ENCODE data around the gene TNKS1BP1. TPM values are rescaled to one million over a fixed set of nuclear protein-coding genes. Genes with fewer than 3 reads are reported as not detected.

Gene TNKS1BP1
- total RNA-seq, 1 donor from 2014 or later: 122 TPM

DNA sequence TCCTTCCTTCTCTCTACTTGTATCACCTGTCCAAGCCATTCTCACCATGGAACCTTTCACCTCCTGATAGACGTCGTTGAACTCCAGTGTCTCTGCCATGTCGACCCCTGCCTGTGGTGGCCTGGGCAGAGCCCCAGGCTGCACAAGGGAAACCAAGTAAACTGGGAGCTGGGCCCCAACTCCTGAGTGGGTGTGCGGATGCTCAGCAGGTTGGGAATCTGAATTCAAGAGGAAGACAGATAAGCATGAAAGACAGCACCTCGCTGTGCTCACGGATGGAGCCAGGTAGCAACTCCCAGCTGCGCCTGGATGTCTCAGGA lies 10.2 kb upstream of the TNKS1BP1 start:
- Mint-ChIP-seq H3K9me3 (no peaks in the 10 kb centered on the region), H3K4me3 (peak overlapping the region; percentile 95), H3K4me1 (ENCODE audit: unreplicated experiment) (peaks cover 39% of the 10 kb centered on the region), H3K27ac (peak overlapping the region; percentile 83), H3K36me3 (peaks cover 15% of the 10 kb centered on the region), H3K27me3 (peaks cover 3% of the 10 kb centered on the region)
- no peak for DNase-seq (ENCODE audit: extremely low spot score, unreplicated experiment)
- TF ChIP-seq, protein P1, sequence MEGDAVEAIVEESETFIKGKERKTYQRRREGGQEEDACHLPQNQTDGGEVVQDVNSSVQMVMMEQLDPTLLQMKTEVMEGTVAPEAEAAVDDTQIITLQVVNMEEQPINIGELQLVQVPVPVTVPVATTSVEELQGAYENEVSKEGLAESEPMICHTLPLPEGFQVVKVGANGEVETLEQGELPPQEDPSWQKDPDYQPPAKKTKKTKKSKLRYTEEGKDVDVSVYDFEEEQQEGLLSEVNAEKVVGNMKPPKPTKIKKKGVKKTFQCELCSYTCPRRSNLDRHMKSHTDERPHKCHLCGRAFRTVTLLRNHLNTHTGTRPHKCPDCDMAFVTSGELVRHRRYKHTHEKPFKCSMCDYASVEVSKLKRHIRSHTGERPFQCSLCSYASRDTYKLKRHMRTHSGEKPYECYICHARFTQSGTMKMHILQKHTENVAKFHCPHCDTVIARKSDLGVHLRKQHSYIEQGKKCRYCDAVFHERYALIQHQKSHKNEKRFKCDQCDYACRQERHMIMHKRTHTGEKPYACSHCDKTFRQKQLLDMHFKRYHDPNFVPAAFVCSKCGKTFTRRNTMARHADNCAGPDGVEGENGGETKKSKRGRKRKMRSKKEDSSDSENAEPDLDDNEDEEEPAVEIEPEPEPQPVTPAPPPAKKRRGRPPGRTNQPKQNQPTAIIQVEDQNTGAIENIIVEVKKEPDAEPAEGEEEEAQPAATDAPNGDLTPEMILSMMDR (conservative IDR thresholded peaks at IDR 0.05): no peak

DNA sequence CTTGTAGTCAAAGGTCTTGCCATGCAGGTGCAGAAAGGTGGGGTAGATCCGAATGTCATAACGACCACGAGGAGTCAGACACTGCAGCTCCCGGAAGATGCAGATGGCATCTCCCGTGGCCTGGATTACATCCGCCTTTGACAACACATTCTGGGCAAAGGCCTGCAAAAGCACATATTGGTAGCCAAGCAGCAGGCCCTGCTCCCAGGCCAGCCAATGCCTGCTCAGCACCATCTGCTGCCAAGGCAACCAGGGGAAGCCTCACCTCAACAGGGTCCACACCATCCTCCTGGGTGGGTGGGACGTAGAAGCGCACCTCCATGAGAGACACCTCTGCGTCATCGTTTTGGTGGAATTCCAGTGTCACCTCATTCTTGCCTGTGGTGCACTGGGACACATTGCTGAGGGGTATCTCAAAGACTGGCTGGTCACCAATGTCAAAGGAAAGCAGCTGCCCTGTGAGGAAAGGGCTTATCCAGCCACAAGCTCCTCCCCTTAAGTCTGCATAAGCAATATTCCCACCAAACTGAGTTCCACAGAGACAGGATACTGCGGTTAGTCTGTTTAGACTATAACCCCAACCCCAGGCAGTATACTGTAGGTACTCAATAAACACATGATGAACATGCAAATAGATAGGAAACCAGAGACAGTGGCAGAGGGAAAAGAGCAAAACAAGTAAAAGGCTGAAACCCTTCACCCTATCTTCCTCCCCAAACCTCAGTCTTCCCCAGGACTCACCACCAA lies 8.1 kb upstream of the TNKS1BP1 start:
- Mint-ChIP-seq H3K27ac (no peak overlapping the region), H3K27me3 (no peaks in the 10 kb centered on the region), H3K4me1 (ENCODE audit: unreplicated experiment) (peaks cover 25% of the 10 kb centered on the region), H3K36me3 (peaks cover 22% of the 10 kb centered on the region), H3K9me3 (no peaks in the 10 kb centered on the region), H3K4me3 (no peak overlapping the region)
- no peak for DNase-seq (ENCODE audit: extremely low spot score, unreplicated experiment)
- TF ChIP-seq, protein P1 (conservative IDR thresholded peaks at IDR 0.05): no peak

DNA sequence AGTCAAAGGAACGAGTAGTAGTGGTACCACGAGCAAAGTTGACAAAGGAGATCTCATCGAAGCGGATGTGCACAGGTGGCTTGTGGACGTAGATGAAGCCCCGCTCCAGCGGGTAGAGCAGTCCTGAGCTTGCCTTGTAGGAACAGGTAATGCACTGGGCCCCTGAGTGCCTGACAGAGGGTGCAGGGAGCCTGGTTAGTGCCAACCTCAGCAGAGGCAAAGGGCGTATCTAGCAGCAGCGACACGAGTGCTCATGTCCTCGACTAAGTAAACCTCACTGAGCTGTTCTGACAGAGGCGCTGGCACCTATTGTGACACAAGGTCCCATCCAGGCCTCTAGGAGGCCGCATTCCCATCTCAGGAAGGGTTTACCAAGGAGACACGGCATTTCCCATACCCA lies 7.0 kb upstream of the TNKS1BP1 start:
- no peak overlapping the region for H3K27ac Mint-ChIP-seq
- no peaks in the 10 kb centered on the region for H3K9me3 Mint-ChIP-seq
- H3K27me3 Mint-ChIP-seq: no peaks in the 10 kb centered on the region
- H3K36me3 Mint-ChIP-seq: peaks cover 31% of the 10 kb centered on the region
- H3K4me3 Mint-ChIP-seq: no peak overlapping the region
- TF ChIP-seq, protein P1 (conservative IDR thresholded peaks at IDR 0.05): no peak
- no peak for DNase-seq (ENCODE audit: extremely low spot score, unreplicated experiment)
- peaks cover 25% of the 10 kb centered on the region for H3K4me1 Mint-ChIP-seq (ENCODE audit: unreplicated experiment)

DNA sequence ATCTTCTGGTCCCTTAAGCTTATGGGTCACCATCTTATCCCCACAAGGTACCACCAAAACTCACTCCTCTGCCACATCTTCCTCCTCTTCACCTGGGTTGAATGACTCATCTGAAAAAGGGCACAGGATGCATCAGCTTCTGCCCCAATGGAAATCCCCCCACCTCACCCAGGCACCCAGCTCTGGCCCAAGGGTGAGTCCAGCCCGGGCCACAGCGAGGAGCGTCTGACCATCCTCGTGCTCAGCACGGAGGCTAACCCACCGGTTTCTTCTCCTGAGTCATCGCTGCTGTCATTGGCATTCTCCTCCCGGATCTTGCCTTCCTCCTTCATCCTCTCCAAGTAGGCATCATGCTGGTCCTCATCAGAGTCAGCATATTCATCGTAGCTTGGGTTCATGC lies 5.3 kb upstream of the TNKS1BP1 start:
- Mint-ChIP-seq H3K27me3 (no peaks in the 10 kb centered on the region), H3K4me1 (ENCODE audit: unreplicated experiment) (peaks cover 29% of the 10 kb centered on the region), H3K9me3 (no peaks in the 10 kb centered on the region), H3K4me3 (no peak overlapping the region), H3K36me3 (peaks cover 41% of the 10 kb centered on the region), H3K27ac (no peak overlapping the region)
- TF ChIP-seq, protein P1 (conservative IDR thresholded peaks at IDR 0.05): no peak
- no peak for DNase-seq (ENCODE audit: extremely low spot score, unreplicated experiment)

DNA sequence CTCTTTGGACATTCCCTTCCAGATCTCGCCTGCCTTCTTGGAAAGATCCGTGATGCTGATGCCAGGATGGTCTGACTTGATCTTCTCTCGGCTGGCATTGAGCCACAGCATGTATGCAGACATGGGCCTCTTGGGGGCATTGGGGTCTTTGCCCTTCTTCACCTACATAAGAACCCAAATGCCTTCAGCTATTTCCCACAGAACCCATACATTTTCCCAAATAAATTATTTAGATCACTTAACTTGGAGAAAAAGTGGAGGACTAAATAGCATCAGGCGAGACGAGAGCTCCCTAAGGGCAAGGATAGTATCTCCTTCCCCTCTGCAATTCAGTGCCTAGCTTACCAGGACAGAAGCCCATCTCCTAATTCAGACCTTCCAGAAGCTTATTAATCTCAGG lies 3.0 kb upstream of the TNKS1BP1 start:
- no peaks in the 10 kb centered on the region for H3K27me3 Mint-ChIP-seq
- H3K36me3 Mint-ChIP-seq: peaks cover 35% of the 10 kb centered on the region
- no peak for DNase-seq (ENCODE audit: extremely low spot score, unreplicated experiment)
- no peaks in the 10 kb centered on the region for H3K9me3 Mint-ChIP-seq
- peak overlapping the region; percentile 82 for H3K27ac Mint-ChIP-seq
- H3K4me3 Mint-ChIP-seq: peak overlapping the region; percentile 17
- TF ChIP-seq, protein P1 (conservative IDR thresholded peaks at IDR 0.05): no peak
- peaks cover 27% of the 10 kb centered on the region for H3K4me1 Mint-ChIP-seq (ENCODE audit: unreplicated experiment)

DNA sequence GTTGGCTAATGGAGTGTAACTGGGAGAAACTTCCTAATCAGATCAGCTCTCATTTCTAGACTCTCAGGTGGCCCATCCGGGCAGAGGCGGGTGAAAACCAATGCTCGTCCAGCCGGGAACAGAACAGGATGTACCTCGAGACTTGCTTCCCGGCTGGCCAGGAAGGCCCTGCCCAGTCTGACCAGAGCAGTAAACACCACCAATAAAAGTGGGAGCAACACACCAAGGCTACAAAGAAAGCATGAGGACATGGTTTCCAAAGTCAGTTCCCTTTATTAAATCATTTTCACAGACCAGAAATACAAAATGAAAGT lies 940 bp upstream of the TNKS1BP1 start:
- peak overlapping the region; percentile 99 for H3K27ac Mint-ChIP-seq
- peak overlapping the region; percentile 93 for H3K4me3 Mint-ChIP-seq
- DNase-seq (ENCODE audit: extremely low spot score, unreplicated experiment): no peak
- H3K27me3 Mint-ChIP-seq: no peaks in the 10 kb centered on the region
- TF ChIP-seq, protein P1 (conservative IDR thresholded peaks at IDR 0.05): no peak
- H3K36me3 Mint-ChIP-seq: peaks cover 33% of the 10 kb centered on the region
- H3K9me3 Mint-ChIP-seq: no peaks in the 10 kb centered on the region
- peaks cover 47% of the 10 kb centered on the region for H3K4me1 Mint-ChIP-seq (ENCODE audit: unreplicated experiment)

Measured in type B pancreatic cell (in vitro differentiated cells).